ENCODE results near the gene TEX28.

TEX28 gene

GRCh38 chrX:154317391-154317995 is 22.6 kb upstream of the TEX28 start:
- Histone ChIP-seq H3K27me3 (no peaks in the 10 kb centered on the region), H3K9me3 (no peaks in the 10 kb centered on the region), H3K4me1 (no peaks in the 10 kb centered on the region), H3K4me3 (no peak overlapping the region), H3K36me3 (no peaks in the 10 kb centered on the region), H3K27ac (no peak overlapping the region)
- intact Hi-C loops (cut with DNase I; ENCODE audit: low total_unique reads): no loop called here
- DNase-seq: no peak
- TF ChIP-seq CTCF (IDR thresholded peaks at IDR 0.05): peak in 1 of 2 experiments; percentile 32

GRCh38 chrX:154315416-154315815 is 20.5 kb upstream of the TEX28 start:
- Histone ChIP-seq H3K27me3 (no peaks in the 10 kb centered on the region), H3K36me3 (no peaks in the 10 kb centered on the region), H3K4me1 (no peaks in the 10 kb centered on the region), H3K27ac (no peak overlapping the region), H3K4me3 (no peak overlapping the region), H3K9me3 (no peaks in the 10 kb centered on the region)
- intact Hi-C loops (cut with DNase I; ENCODE audit: low total_unique reads): no loop called here
- no peak for DNase-seq
- TF ChIP-seq CTCF (IDR thresholded peaks at IDR 0.05): no peak

GRCh38 chrX:154313147-154313546 is 18.2 kb upstream of the TEX28 start:
- Histone ChIP-seq H3K27me3 (no peaks in the 10 kb centered on the region), H3K9me3 (no peaks in the 10 kb centered on the region), H3K36me3 (no peaks in the 10 kb centered on the region), H3K27ac (no peak overlapping the region), H3K4me3 (no peak overlapping the region), H3K4me1 (no peaks in the 10 kb centered on the region)
- TF ChIP-seq CTCF (IDR thresholded peaks at IDR 0.05): no peak
- intact Hi-C loops (cut with DNase I; ENCODE audit: low total_unique reads): no loop called here
- DNase-seq: no peak

GRCh38 chrX:154312116-154312515 is 17.2 kb upstream of the TEX28 start:
- intact Hi-C loops (cut with DNase I; ENCODE audit: low total_unique reads): no loop called here
- no peak for DNase-seq
- H3K27me3 ChIP-seq: no peaks in the 10 kb centered on the region

GRCh38 chrX:154310616-154311536 is 16.0 kb upstream of the TEX28 start:
- no peak overlapping the region for H3K27ac ChIP-seq
- H3K9me3 ChIP-seq: no peaks in the 10 kb centered on the region
- H3K36me3 ChIP-seq: no peaks in the 10 kb centered on the region
- TF ChIP-seq CTCF (IDR thresholded peaks at IDR 0.05): no peak
- DNase-seq: no peak
- no peaks in the 10 kb centered on the region for H3K4me1 ChIP-seq
- no peak overlapping the region for H3K4me3 ChIP-seq
- no peaks in the 10 kb centered on the region for H3K27me3 ChIP-seq
- intact Hi-C loops (cut with DNase I; ENCODE audit: low total_unique reads): no loop called here

More at GRCh38 chrX:154312116-154312515, 17.2 kb upstream of the TEX28 start:
- no peaks in the 10 kb centered on the region for H3K4me1 ChIP-seq
- H3K9me3 ChIP-seq: no peaks in the 10 kb centered on the region
- no peak overlapping the region for H3K4me3 ChIP-seq
- H3K27ac ChIP-seq: no peak overlapping the region
- H3K36me3 ChIP-seq: no peaks in the 10 kb centered on the region
- TF ChIP-seq CTCF (IDR thresholded peaks at IDR 0.05): no peak

Measured in tibial artery (tissue), 4 donors.